A549 (cell line): ENCODE results near the gene BMPER. TPM values are rescaled to one million over a fixed set of nuclear protein-coding genes. Genes with fewer than 3 reads are reported as not detected.

Experiments used
- ATAC-seq, 2 experiments: fragments of 200-7000 bp in 1 of 2; fragments of >200 bp in 1 of 2; cut with Nextera tagmentation in 1 of 2; cut with Tn5 transposase in 1 of 2; 3 replicates each; pipeline versions ENCODE4 v1.8.0 to v1.9.1; 2018 to 2020; ENCODE audit warnings: mild to moderate bottlenecking in 1 of 2, moderate library complexity in 1 of 2
- CTCF ChIA-PET: fragments of 300-600 bp; sonication (Branson Sonifier 250); formaldehyde crosslinking; extraction: SDS; loops from one replicate; lab custom pipeline; 2021; ENCODE audit warnings: antibody characterized with exemption, inconsistent platforms; lab: Yijun Ruan, JAX
- POLR2A ChIA-PET: fragments of 350-600 bp; formaldehyde crosslinking; extraction: SDS; loops from one replicate; lab custom pipeline; 2021; ENCODE audit warnings: antibody characterized with exemption, inconsistent platforms; lab: Yijun Ruan, JAX
- DNase-seq, 2 experiments: peaks; one replicate each; pipeline versions ENCODE4 v3.0.0 to v3.0.0-alpha.2; 2011 to 2016; ENCODE audit warnings: low read depth in 1 of 2, low spot score in 1 of 2
- FAIRE-seq: peaks from 2 replicates; lab custom pipeline; 2011; peaks lifted over from hg19 to GRCh38; lab: Jason Lieb, UNC
- H3K27ac ChIP-seq, 2 experiments: fragments of >200 bp; sonication (Bioruptor Twin); formaldehyde crosslinking; 3 replicates each; pipeline ENCODE4 v1.5.1; 2016 to 2017
- H3K4me1 ChIP-seq: fragments of >200 bp; sonication (Bioruptor Twin); formaldehyde crosslinking; 3 replicates; pipeline ENCODE4 v1.6.1; 2016
- H3K4me2 ChIP-seq: fragments of >200 bp; sonication (Bioruptor Twin); formaldehyde crosslinking; 3 replicates; pipeline ENCODE4 v1.6.1; 2016
- H3K4me3 ChIP-seq: fragments of >200 bp; sonication (Bioruptor Twin); formaldehyde crosslinking; 3 replicates; pipeline ENCODE4 v1.5.1; 2016
- H3K9me3 ChIP-seq: fragments of >200 bp; sonication (Bioruptor Twin); formaldehyde crosslinking; 3 replicates; pipeline ENCODE4 v1.6.1; 2016
- BCL3 ChIP-seq: fragments of >200 bp; sonication (Bioruptor Twin); formaldehyde crosslinking; IDR thresholded peaks from 3 replicates; pipeline ENCODE4 v1.6.1; 2016
- BHLHE40 ChIP-seq: IDR thresholded peaks from 2 replicates; pipeline ENCODE4 v1.6.1; 2012; ENCODE audit warnings: low read depth, low read length, inconsistent platforms
- EHF ChIP-seq: fragments of 250-450 bp; sonication (Bioruptor Pico); IDR thresholded peaks from 2 replicates; pipeline ENCODE4 v1.5.0; 2020; ENCODE audit warnings: mild to moderate bottlenecking
- EHMT2 ChIP-seq: fragments of 200-600 bp; sonication (generic); IDR thresholded peaks from 2 replicates; pipeline ENCODE4 v1.6.1; 2016; ENCODE audit warnings: antibody characterized with exemption, low read depth, mild to moderate bottlenecking, moderate library complexity
- ELK1 ChIP-seq: fragments of 150-350 bp; IDR thresholded peaks from 2 replicates; pipeline ENCODE4 v1.6.1; 2014; ENCODE audit warnings: low read depth, mild to moderate bottlenecking, low read length
- EP300 ChIP-seq, 2 experiments: fragments of >200 bp; sonication (Bioruptor Twin); formaldehyde crosslinking; IDR thresholded peaks; 2 replicates in 1 of 2; 3 replicates in 1 of 2; pipeline ENCODE4 v1.6.1; 2016 to 2017
- FOXS1 ChIP-seq: fragments of 250-450 bp; sonication (Bioruptor Pico); IDR thresholded peaks from 2 replicates; pipeline ENCODE4 v1.5.0; 2020; ENCODE audit warnings: mild to moderate bottlenecking, moderate library complexity
- GATA3 ChIP-seq: IDR thresholded peaks from 2 replicates; pipeline ENCODE4 v1.6.1; 2012; ENCODE audit warnings: borderline replicate concordance
- HES2 ChIP-seq: fragments of >200 bp; sonication (Bioruptor Twin); formaldehyde crosslinking; IDR thresholded peaks from 2 replicates; pipeline ENCODE4 v1.6.1; 2016
- HOXB13 ChIP-seq: fragments of 250-450 bp; sonication (Bioruptor Pico); IDR thresholded peaks from 2 replicates; pipeline ENCODE4 v1.5.0; 2020; ENCODE audit warnings: low read depth, mild to moderate bottlenecking, moderate library complexity
- HOXB5 ChIP-seq: fragments of 250-450 bp; sonication (Bioruptor Pico); IDR thresholded peaks from 2 replicates; pipeline ENCODE4 v1.5.0; 2020; ENCODE audit warnings: mild to moderate bottlenecking, moderate library complexity
- MAFK ChIP-seq: fragments of 450-650 bp; IDR thresholded peaks from 2 replicates; pipeline ENCODE4 v1.6.1; 2014; ENCODE audit not compliant: partially characterized antibody
- NFE2L2 ChIP-seq: fragments of 150-350 bp; conservative IDR thresholded peaks from 2 replicates; pipeline ENCODE4 v1.6.1; 2014; ENCODE audit warnings: low read length
- NR3C1 ChIP-seq: fragments of >200 bp; sonication (Bioruptor Twin); formaldehyde crosslinking; IDR thresholded peaks from 3 replicates; pipeline ENCODE4 v1.6.1; 2017
- PBX3 ChIP-seq: IDR thresholded peaks from 2 replicates; pipeline ENCODE4 v1.6.1; 2012
- RCOR1 ChIP-seq: fragments of 150-350 bp; IDR thresholded peaks from 2 replicates; pipeline ENCODE4 v1.6.1; 2014; ENCODE audit warnings: antibody characterized with exemption, low read length, low read depth
- REST ChIP-seq: fragments of 200-600 bp; sonication (generic); IDR thresholded peaks from 2 replicates; pipeline ENCODE4 v1.6.1; 2016; ENCODE audit warnings: antibody characterized with exemption, mild to moderate bottlenecking, moderate library complexity
- SMC3 ChIP-seq: fragments of >200 bp; sonication (Bioruptor Twin); formaldehyde crosslinking; IDR thresholded peaks from 3 replicates; pipeline ENCODE4 v1.6.1; 2018; ENCODE audit warnings: inconsistent platforms
- TFCP2L1 ChIP-seq: fragments of 250-450 bp; sonication (Bioruptor Pico); IDR thresholded peaks from 2 replicates; pipeline ENCODE4 v1.5.0; 2021; ENCODE audit warnings: mild to moderate bottlenecking
- ZSCAN20 ChIP-seq: fragments of 250-450 bp; sonication (Bioruptor Pico); IDR thresholded peaks from 2 replicates; pipeline ENCODE4 v1.8.0; 2022; ENCODE audit warnings: mild to moderate bottlenecking, moderate library complexity
- WGBS: methylation state at CpG from one replicate; pipeline ENCODE4 v1.1.6; 2017; ENCODE audit errors: missing lambda C conversion rate; 5-methylcytosine and 5-hydroxymethylcytosine counted together
- polyA plus RNA-seq, 4 experiments: library from polyadenylated mRNA; depleted of rRNA in 3 of 4; stranded (reverse); fragments of >200 nt; fragmentation: RNase III in 1 of 4; extraction: RNeasy Plus Mini Kit Qiagen cat#74134 plus additional on column Dnase treatment in 1 of 4; gene quantifications; 2 replicates in 3 of 4; 3 replicates in 1 of 4; pipeline ENCODE4 v1.2.3, GENCODE V29; 2011 to 2017

BMPER gene
- polyA plus RNA-seq, 2 of the 4 experiments (the other 2 are of a cell fraction) = 5.0 to 5.8 TPM

- Histone ChIP-seq H3K4me2 (no peak overlapping the region), H3K27ac (peak overlapping the region; percentile 21 to 48; a peak in 3 of 6 replicates), H3K4me1 (no peaks in the 10 kb centered on the region), H3K4me3 (no peak overlapping the region), H3K9me3 (0 out of 3 replicates have a peak, but pooled peaks cover 3% of the 10 kb centered on the region)
- ATAC-seq (no peak), FAIRE-seq (no peak), DNase-seq (no peak)
- WGBS = 69% methylated on average over 5 of the region's 5 CpGs
- ChIA-PET POLR2A (no interaction called here), CTCF (interaction anchor here (1.5 to 2.1 kb wide), 2 partner anchors 27 to 267 kb away, joined by 4 to 5 read pairs; no protein-coding TSS in a partner anchor)
- TF ChIP-seq REST = no peak
- no peak for TF ChIP-seq HOXB13 (CRISPR knock-in tag)
- no peak for TF ChIP-seq PBX3
- TF ChIP-seq TFCP2L1 (CRISPR knock-in tag) = no peak
- no peak for TF ChIP-seq NFE2L2
- no peak for TF ChIP-seq MAFK
- TF ChIP-seq EHF (CRISPR knock-in tag) = no peak
- TF ChIP-seq SMC3 = no peak
- no peak for TF ChIP-seq BHLHE40
- no peak for TF ChIP-seq EP300 (IDR thresholded peaks at IDR 0.05)
- TF ChIP-seq HES2 = no peak
- TF ChIP-seq EHMT2 = no peak
- TF ChIP-seq RCOR1 = no peak
- no peak for TF ChIP-seq ELK1
- no peak for TF ChIP-seq GATA3
- TF ChIP-seq FOXS1 (CRISPR knock-in tag) = no peak
- TF ChIP-seq HOXB5 (CRISPR knock-in tag) = no peak
- TF ChIP-seq NR3C1 = no peak
- no peak for TF ChIP-seq ZSCAN20
These were observed 256.8 kb downstream of the BMPER start for GRCh38 chr7:34162027-34162565.

- Histone ChIP-seq H3K9me3 (0 out of 3 replicates have a peak, but pooled peaks cover 3% of the 10 kb centered on the region), H3K4me1 (no peaks in the 10 kb centered on the region), H3K4me2 (no peak overlapping the region), H3K4me3 (no peak overlapping the region), H3K27ac (peak overlapping the region; percentile 23 to 48; a peak in 3 of 6 replicates)
- no peak for FAIRE-seq
- POLR2A ChIA-PET = no interaction called here
- CTCF ChIA-PET = interaction anchor here (1.5 to 1.9 kb wide), 2 partner anchors 29 to 267 kb away, joined by 4 to 5 read pairs; no protein-coding TSS in a partner anchor
- no peak for DNase-seq
- WGBS = 64% methylated on average over 3 of the region's 3 CpGs
- ATAC-seq = no peak
- TF ChIP-seq MAFK = peak; percentile 59
- no peak for TF ChIP-seq BCL3
- TF ChIP-seq, all 56 proteins: peak for 1
These were observed 257.3 kb downstream of the BMPER start for GRCh38 chr7:34162677-34163076.
